ENCODE results near the gene PLB1.

Gene PLB1

GRCh38 chr2:28527196-28527595, 31.3 kb downstream of the PLB1 start:
- FAIRE-seq (no peak), DNase-seq (ENCODE audit: insufficient read length) (no peak)
- TF ChIP-seq POLR2A (IDR thresholded peaks at IDR 0.05; ENCODE audit: low read depth, low read length) (no peak), TAF1 (IDR thresholded peaks at IDR 0.05; ENCODE audit: borderline replicate concordance, low read depth, low read length) (no peak), POLR2AphosphoS5 (IDR thresholded peaks at IDR 0.05; ENCODE audit: low read depth, low read length) (no peak)

GRCh38 chr2:28528206-28528605, 32.3 kb downstream of the PLB1 start:
- TF ChIP-seq POLR2A (IDR thresholded peaks at IDR 0.05; ENCODE audit: low read depth, low read length) (no peak), POLR2AphosphoS5 (IDR thresholded peaks at IDR 0.05; ENCODE audit: low read depth, low read length) (no peak), TAF1 (IDR thresholded peaks at IDR 0.05; ENCODE audit: borderline replicate concordance, low read depth, low read length) (no peak)
- DNase-seq (ENCODE audit: insufficient read length) (no peak), FAIRE-seq (no peak)

- TF ChIP-seq POLR2AphosphoS5 (IDR thresholded peaks at IDR 0.05; ENCODE audit: low read depth, low read length): no peak
- TF ChIP-seq TAF1 (IDR thresholded peaks at IDR 0.05; ENCODE audit: borderline replicate concordance, low read depth, low read length): no peak
- no peak for TF ChIP-seq POLR2A (IDR thresholded peaks at IDR 0.05; ENCODE audit: low read depth, low read length)
- FAIRE-seq (no peak), DNase-seq (ENCODE audit: insufficient read length) (no peak)
These were observed 34.9 kb downstream of the PLB1 start for GRCh38 chr2:28530782-28531181.

GRCh38 chr2:28532399-28532798, 36.5 kb downstream of the PLB1 start:
- DNase-seq (ENCODE audit: insufficient read length) (no peak), FAIRE-seq (no peak)
- TF ChIP-seq POLR2A (IDR thresholded peaks at IDR 0.05; ENCODE audit: low read depth, low read length): no peak
- TF ChIP-seq POLR2AphosphoS5 (IDR thresholded peaks at IDR 0.05; ENCODE audit: low read depth, low read length): no peak
- TF ChIP-seq TAF1 (IDR thresholded peaks at IDR 0.05; ENCODE audit: borderline replicate concordance, low read depth, low read length): no peak

GRCh38 chr2:28533044-28533680, 37.3 kb downstream of the PLB1 start:
- FAIRE-seq (no peak), DNase-seq (ENCODE audit: insufficient read length) (no peak)
- TF ChIP-seq POLR2A (IDR thresholded peaks at IDR 0.05; ENCODE audit: low read depth, low read length): no peak
- no peak for TF ChIP-seq TAF1 (IDR thresholded peaks at IDR 0.05; ENCODE audit: borderline replicate concordance, low read depth, low read length)
- no peak for TF ChIP-seq POLR2AphosphoS5 (IDR thresholded peaks at IDR 0.05; ENCODE audit: low read depth, low read length)

- DNase-seq (ENCODE audit: insufficient read length) (no peak), FAIRE-seq (no peak)
- TF ChIP-seq POLR2A (IDR thresholded peaks at IDR 0.05; ENCODE audit: low read depth, low read length) (no peak), POLR2AphosphoS5 (IDR thresholded peaks at IDR 0.05; ENCODE audit: low read depth, low read length) (no peak), TAF1 (IDR thresholded peaks at IDR 0.05; ENCODE audit: borderline replicate concordance, low read depth, low read length) (no peak)
These were observed 39.0 kb downstream of the PLB1 start for GRCh38 chr2:28534817-28535216.

- no peak for DNase-seq (ENCODE audit: insufficient read length)
- TF ChIP-seq POLR2A (IDR thresholded peaks at IDR 0.05; ENCODE audit: low read depth, low read length): no peak
- TF ChIP-seq TAF1 (IDR thresholded peaks at IDR 0.05; ENCODE audit: borderline replicate concordance, low read depth, low read length): no peak
- TF ChIP-seq POLR2AphosphoS5 (IDR thresholded peaks at IDR 0.05; ENCODE audit: low read depth, low read length): no peak
- no peak for FAIRE-seq
These were observed 42.3 kb downstream of the PLB1 start for GRCh38 chr2:28538134-28538533.

- FAIRE-seq (no peak), DNase-seq (ENCODE audit: insufficient read length) (no peak)
- TF ChIP-seq POLR2AphosphoS5 (IDR thresholded peaks at IDR 0.05; ENCODE audit: low read depth, low read length) (no peak), POLR2A (IDR thresholded peaks at IDR 0.05; ENCODE audit: low read depth, low read length) (no peak), TAF1 (IDR thresholded peaks at IDR 0.05; ENCODE audit: borderline replicate concordance, low read depth, low read length) (no peak)
These were observed 42.8 kb downstream of the PLB1 start for GRCh38 chr2:28538652-28539051.

- DNase-seq (ENCODE audit: insufficient read length) (no peak), FAIRE-seq (no peak)
- no peak for TF ChIP-seq POLR2A (IDR thresholded peaks at IDR 0.05; ENCODE audit: low read depth, low read length)
- no peak for TF ChIP-seq POLR2AphosphoS5 (IDR thresholded peaks at IDR 0.05; ENCODE audit: low read depth, low read length)
- no peak for TF ChIP-seq TAF1 (IDR thresholded peaks at IDR 0.05; ENCODE audit: borderline replicate concordance, low read depth, low read length)
These were observed 43.3 kb downstream of the PLB1 start for GRCh38 chr2:28539118-28539541.

GRCh38 chr2:28543316-28544035, 47.6 kb downstream of the PLB1 start:
- DNase-seq (ENCODE audit: insufficient read length) (no peak), FAIRE-seq (no peak)
- TF ChIP-seq POLR2A (IDR thresholded peaks at IDR 0.05; ENCODE audit: low read depth, low read length) (no peak), POLR2AphosphoS5 (IDR thresholded peaks at IDR 0.05; ENCODE audit: low read depth, low read length) (no peak), TAF1 (IDR thresholded peaks at IDR 0.05; ENCODE audit: borderline replicate concordance, low read depth, low read length) (no peak)

GRCh38 chr2:28544036-28544346, 48.1 kb downstream of the PLB1 start:
- FAIRE-seq: no peak
- TF ChIP-seq POLR2A (IDR thresholded peaks at IDR 0.05; ENCODE audit: low read depth, low read length): no peak
- TF ChIP-seq TAF1 (IDR thresholded peaks at IDR 0.05; ENCODE audit: borderline replicate concordance, low read depth, low read length): no peak
- no peak for TF ChIP-seq POLR2AphosphoS5 (IDR thresholded peaks at IDR 0.05; ENCODE audit: low read depth, low read length)
- DNase-seq (ENCODE audit: insufficient read length): no peak

- TF ChIP-seq POLR2AphosphoS5 (IDR thresholded peaks at IDR 0.05; ENCODE audit: low read depth, low read length) (no peak), POLR2A (IDR thresholded peaks at IDR 0.05; ENCODE audit: low read depth, low read length) (no peak), TAF1 (IDR thresholded peaks at IDR 0.05; ENCODE audit: borderline replicate concordance, low read depth, low read length) (no peak)
- no peak for FAIRE-seq
- DNase-seq (ENCODE audit: insufficient read length): no peak
These were observed 48.6 kb downstream of the PLB1 start for GRCh38 chr2:28544405-28544921.

Data from GM12892 (cell line).